T-cell (primary cell): ENCODE measurements around the gene PDCD4. TPM values are rescaled to one million over a fixed set of nuclear protein-coding genes. Genes with fewer than 3 reads are reported as not detected.

Experiments used
- ATAC-seq, 4 experiments: fragments of 200-7000 bp in 3 of 4; fragments of 150-1000 bp in 1 of 4; cut with Tn5 transposase; replicated peaks in 1 of 4; 1 replicate in 3 of 4; 2 replicates in 1 of 4; pipeline ENCODE4 v1.10.0; 2021; ENCODE audit warnings: moderate library complexity in 3 of 4, mild to moderate bottlenecking in 2 of 4, moderate number of reproducible peaks in 1 of 4
- CTCF ChIA-PET, 2 donors: fragments of 300-600 bp; sonication (Branson Sonifier 250); formaldehyde crosslinking; loops; one replicate each; lab custom pipeline; 2022; ENCODE audit warnings: antibody characterized with exemption in 2 of 2; lab: Charles Lee
- POLR2A ChIA-PET, 2 donors: fragments of 300-600 bp; sonication (Branson Sonifier 250); formaldehyde crosslinking; loops; one replicate each; lab custom pipeline; 2022; ENCODE audit warnings: antibody characterized with exemption in 2 of 2; lab: Charles Lee
- DNase-seq, 35 experiments: peaks; one replicate each; pipeline versions ENCODE4 v3.0.0 to v3.0.0-alpha.2; 2013 to 2023
- H3K27ac ChIP-seq: one replicate; pipeline ENCODE4 v1.5.1; 2013; ENCODE audit warnings: low read length
- H3K27me3 ChIP-seq, 2 experiments: replicated peaks in 1 of 2; 1 replicate in 1 of 2; 2 replicates in 1 of 2; pipeline versions ENCODE4 v1.6.1 to v1.7.0; 2013; ENCODE audit warnings: low read length in 1 of 2, mixed read lengths in 1 of 2; ENCODE audit not compliant: control insufficient read depth in 2 of 2, insufficient read depth in 2 of 2; ENCODE audit errors: extremely low read depth in 1 of 2
- H3K36me3 ChIP-seq, 2 donors: 1 replicate in 1 of 2; 2 replicates in 1 of 2; pipeline versions ENCODE4 v1.6.1 to v1.7.0; 2013; ENCODE audit warnings: low read length in 1 of 2; ENCODE audit not compliant: control insufficient read depth in 2 of 2, insufficient read depth in 1 of 2; ENCODE audit errors: extremely low read depth in 1 of 2
- H3K4me1 ChIP-seq, 2 experiments: 1 replicate in 1 of 2; 2 replicates in 1 of 2; pipeline versions ENCODE4 v1.6.1 to v1.7.0; 2013; ENCODE audit warnings: low read length in 2 of 2, mixed read lengths in 1 of 2; ENCODE audit not compliant: insufficient read depth in 2 of 2, control insufficient read depth in 1 of 2; ENCODE audit errors: extremely low read depth in 1 of 2
- H3K4me3 ChIP-seq, 2 donors: 1 replicate in 1 of 2; 2 replicates in 1 of 2; pipeline versions ENCODE4 v1.5.1 to v1.7.0; 2013; ENCODE audit warnings: mild to moderate bottlenecking in 2 of 2, low read length in 1 of 2, moderate library complexity in 1 of 2; ENCODE audit not compliant: control insufficient read depth in 1 of 2; ENCODE audit errors: extremely low read depth in 1 of 2
- H3K9me3 ChIP-seq: 2 replicates; pipeline ENCODE4 v1.7.0; 2013
- H3K27ac Mint-ChIP-seq, 2 donors: one replicate each; pipeline ENCODE4 v1.8.0; 2020 to 2021; ENCODE audit warnings: mild to moderate bottlenecking in 2 of 2, mixed read lengths in 2 of 2
- H3K27me3 Mint-ChIP-seq, 2 donors: one replicate each; pipeline ENCODE4 v1.8.0; 2021 to 2022; ENCODE audit warnings: mixed read lengths in 2 of 2
- H3K36me3 Mint-ChIP-seq: one replicate; pipeline ENCODE4 v1.8.0; 2021; ENCODE audit warnings: mixed read lengths
- H3K4me1 Mint-ChIP-seq, 3 donors: one replicate each; pipeline ENCODE4 v1.8.0; 2020 to 2022; ENCODE audit warnings: mixed read lengths in 3 of 3, mild to moderate bottlenecking in 1 of 3
- H3K4me3 Mint-ChIP-seq, 3 donors: one replicate each; pipeline ENCODE4 v1.8.0; 2020 to 2022; ENCODE audit warnings: mild to moderate bottlenecking in 3 of 3, mixed read lengths in 3 of 3, moderate library complexity in 3 of 3
- H3K9me3 Mint-ChIP-seq, 3 donors: one replicate each; pipeline ENCODE4 v1.8.0; 2020 to 2022; ENCODE audit warnings: mixed read lengths in 3 of 3
- WGBS: methylation state at CpG from one replicate; pipeline ENCODE4 v1.1.5; 2013; ENCODE audit warnings: missing lambda C conversion rate; ENCODE audit not compliant: insufficient coverage; 5-methylcytosine and 5-hydroxymethylcytosine counted together
- total RNA-seq, 35 experiments: library from RNA in 6 of 35; stranded (reverse) in 6 of 35; fragments of 120-200 nt in 1 of 35; gene quantifications; one replicate each; pipeline versions ENCODE4 v1.2.1 to v1.2.4 and lab custom pipeline; 2013 to 2026

Gene PDCD4
- total RNA-seq, 5 donors from 2014 or later (not counting 1 experiment from before 2014, with no cell fraction given), result 239 to 335 (median 309) TPM

DNA sequence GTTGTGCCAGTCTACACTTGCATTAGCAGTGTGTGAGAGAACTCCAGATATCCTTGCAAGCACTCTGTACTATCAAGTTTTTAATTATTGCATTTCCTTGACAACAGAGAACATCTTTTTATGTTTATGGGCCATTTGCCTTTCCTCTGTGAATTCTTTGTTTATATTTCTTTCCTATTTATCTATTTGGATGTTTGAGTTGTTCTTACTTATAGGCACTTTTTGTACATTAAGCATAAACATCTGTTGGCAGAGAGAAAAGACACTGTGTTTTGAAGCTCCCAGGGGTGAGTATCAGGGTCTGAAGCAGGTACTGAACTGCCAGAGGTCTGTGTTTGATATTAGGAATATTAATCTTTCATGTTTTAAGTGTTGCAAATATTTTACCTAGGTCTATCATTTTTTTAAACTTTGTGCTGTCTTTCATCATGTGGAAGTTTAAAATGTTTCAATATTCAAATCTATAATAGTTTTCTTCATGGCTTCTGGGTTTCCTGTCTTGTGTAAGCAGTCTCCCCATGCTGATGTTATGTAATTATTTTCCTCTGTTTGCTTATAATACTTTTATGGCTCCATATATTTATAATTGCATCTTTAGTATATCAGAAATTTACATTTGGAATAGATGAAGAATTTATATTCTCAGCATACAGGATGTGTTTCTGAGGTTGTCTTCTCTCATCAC is 17.7 kb upstream of the PDCD4 start:
- Mint-ChIP-seq H3K4me3 (peak overlapping the region in 2 of 3 donors; percentile 5 to 63), H3K9me3 (peaks cover 0 to 4% (median 0%) of the 10 kb centered on the region in 3 donors), H3K36me3 (no peaks in the 10 kb centered on the region), H3K27ac (peak overlapping the region; percentile 67 to 80), H3K4me1 (peaks cover 87 to 89% (median 88%) of the 10 kb centered on the region in 3 donors), H3K27me3 (no peaks in the 10 kb centered on the region)
- H3K36me3 ChIP-seq, result no peaks in the 10 kb centered on the region
- no peaks in the 10 kb centered on the region for H3K27me3 ChIP-seq
- no peak for DNase-seq
- POLR2A ChIA-PET, result no interaction called here
- H3K4me3 ChIP-seq, result no peak overlapping the region
- CTCF ChIA-PET, result interaction anchor here (0.6 to 1.2 kb wide), 2 partner anchors 43 to 99 kb away, joined by 3 to 5 read pairs; no protein-coding TSS in a partner anchor
- peaks cover 54 to 69% of the 10 kb centered on the region in 2 experiments for H3K4me1 ChIP-seq
- ATAC-seq, result no peak
- no peaks in the 10 kb centered on the region for H3K9me3 ChIP-seq
- no peak overlapping the region for H3K27ac ChIP-seq

DNA sequence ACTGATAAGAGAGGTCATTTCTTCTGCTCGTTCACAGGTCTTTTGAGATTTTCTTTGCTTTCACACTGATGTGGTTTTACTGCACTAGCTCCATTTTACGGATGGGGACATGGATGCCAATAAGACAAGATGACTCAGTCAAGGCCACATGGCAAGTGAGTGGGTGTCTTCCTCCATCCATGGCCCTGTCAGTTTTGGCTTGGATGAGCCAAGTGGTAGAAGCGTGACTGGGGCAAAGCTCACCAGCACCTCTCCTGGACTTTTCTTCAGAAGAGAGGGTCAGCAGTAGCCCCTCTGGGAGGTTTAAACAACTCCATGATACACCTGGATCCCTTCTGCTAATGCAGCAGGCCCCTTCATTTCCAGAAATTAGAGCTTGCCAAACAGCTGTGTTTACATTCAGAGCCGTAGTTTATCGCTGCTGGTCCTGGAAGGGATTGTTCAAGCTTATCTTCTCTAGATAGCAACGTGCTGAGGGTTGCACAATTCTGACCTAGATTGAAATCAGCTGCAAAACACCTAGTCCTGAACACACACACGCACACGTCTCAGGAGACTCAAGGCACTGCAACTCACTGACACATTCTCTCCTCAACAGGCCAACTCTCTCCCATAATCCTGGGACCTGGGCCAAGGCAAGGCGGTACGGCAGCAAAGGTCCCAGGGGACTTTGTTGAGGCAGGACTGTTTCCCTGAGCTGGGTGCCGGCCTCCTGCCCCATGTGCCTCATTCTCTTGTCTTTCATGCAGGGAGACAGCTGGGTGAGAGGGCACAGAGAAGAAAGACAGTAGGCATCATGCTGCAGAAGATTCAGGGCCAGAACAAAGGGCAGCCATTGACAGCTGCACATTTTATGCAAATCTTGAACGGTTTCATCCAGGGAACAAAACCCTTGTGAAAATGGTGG is 14.2 kb upstream of the PDCD4 start:
- peak in 5 of 35 experiments; percentile 22 to 60 (median 40) for DNase-seq
- POLR2A ChIA-PET, result interaction anchor here (0.6 to 2.4 kb wide), 12 partner anchors 10 to 271 kb away, joined by 3 to 11 read pairs (median 3); partner anchors contain the start of gene PDCD4 (in 1 of the 2)
- Mint-ChIP-seq H3K27me3 (no peaks in the 10 kb centered on the region), H3K27ac (peak overlapping the region; percentile 96), H3K36me3 (no peaks in the 10 kb centered on the region), H3K4me1 (peaks cover 87 to 92% (median 91%) of the 10 kb centered on the region in 3 donors), H3K4me3 (peak overlapping the region; percentile 6 to 72 (median 29)), H3K9me3 (no peaks in the 10 kb centered on the region)
- no peaks in the 10 kb centered on the region for H3K9me3 ChIP-seq
- 36% methylated on average over 8 of the region's 12 CpGs for WGBS
- no peaks in the 10 kb centered on the region for H3K36me3 ChIP-seq
- peaks cover 67 to 74% of the 10 kb centered on the region in 2 experiments for H3K4me1 ChIP-seq
- no peaks in the 10 kb centered on the region for H3K27me3 ChIP-seq
- CTCF ChIA-PET, result interaction anchor here (0.5 to 2.3 kb wide), 16 partner anchors 11 to 1599 kb away, joined by 3 to 13 read pairs (median 4); partner anchors contain the start of gene PDCD4 (in 1 of the 2)
- H3K27ac ChIP-seq, result peak overlapping the region; percentile 96
- no peak overlapping the region for H3K4me3 ChIP-seq
- ATAC-seq, result peak; percentile 13 to 61 (median 37)

DNA sequence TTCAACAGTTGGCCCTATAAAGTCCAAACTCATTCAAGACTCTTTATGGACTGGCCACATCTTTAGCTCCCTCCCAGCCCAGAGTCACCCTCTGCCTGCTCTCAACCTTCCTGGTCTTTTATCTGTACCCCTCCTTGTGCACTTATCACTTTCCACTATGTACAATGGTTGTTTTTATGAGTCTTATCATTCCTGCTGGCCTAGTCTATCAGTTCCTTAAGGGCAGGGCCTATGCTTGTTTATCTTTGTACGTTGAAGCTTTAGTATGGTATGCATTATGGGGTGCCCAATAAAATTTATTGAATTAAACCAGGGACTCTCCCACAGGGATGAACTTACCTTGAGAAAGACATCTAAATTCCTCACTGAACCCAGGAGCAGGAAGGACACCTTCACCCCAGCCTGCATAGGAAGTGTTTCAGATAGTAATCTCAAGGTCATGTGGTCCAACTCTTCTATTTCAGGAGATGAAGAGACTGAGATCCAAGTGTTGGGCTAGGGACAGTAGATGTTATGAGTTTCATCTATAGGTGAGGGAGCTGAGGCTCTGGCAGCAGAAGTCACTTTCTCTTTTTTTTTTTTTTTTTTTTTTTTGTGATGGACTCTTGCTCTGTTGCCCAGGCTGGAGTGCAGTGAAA is 13.3 kb upstream of the PDCD4 start:
- ATAC-seq, result no peak
- WGBS, result no CpG with 5 or more reads among the region's 1 CpG
- ChIA-PET CTCF (interaction anchor here (0.6 to 2.3 kb wide), 5 partner anchors 18 to 112 kb away, joined by 3 to 12 read pairs (median 3); no protein-coding TSS in a partner anchor), POLR2A (interaction anchor here (0.5 to 2.4 kb wide), 5 partner anchors 13 to 100 kb away, joined by 3 to 11 read pairs (median 3); partner anchors contain the start of gene PDCD4 (in 2 of the 2))
- H3K9me3 Mint-ChIP-seq, result no peaks in the 10 kb centered on the region
- no peaks in the 10 kb centered on the region for H3K27me3 Mint-ChIP-seq
- no peaks in the 10 kb centered on the region for H3K9me3 ChIP-seq
- peak in 1 of 35 experiments; percentile 52 for DNase-seq
- peak overlapping the region; percentile 96 for H3K27ac ChIP-seq
- H3K4me1 ChIP-seq, result peaks cover 70 to 73% of the 10 kb centered on the region in 2 experiments
- no peak overlapping the region for H3K4me3 ChIP-seq
- peak overlapping the region; percentile 96 for H3K27ac Mint-ChIP-seq
- H3K27me3 ChIP-seq, result no peaks in the 10 kb centered on the region
- no peaks in the 10 kb centered on the region for H3K36me3 ChIP-seq
- H3K36me3 Mint-ChIP-seq, result no peaks in the 10 kb centered on the region
- H3K4me1 Mint-ChIP-seq, result peaks cover 87 to 92% (median 91%) of the 10 kb centered on the region in 3 donors
- H3K4me3 Mint-ChIP-seq, result peak overlapping the region; percentile 10 to 72 (median 25)

DNA sequence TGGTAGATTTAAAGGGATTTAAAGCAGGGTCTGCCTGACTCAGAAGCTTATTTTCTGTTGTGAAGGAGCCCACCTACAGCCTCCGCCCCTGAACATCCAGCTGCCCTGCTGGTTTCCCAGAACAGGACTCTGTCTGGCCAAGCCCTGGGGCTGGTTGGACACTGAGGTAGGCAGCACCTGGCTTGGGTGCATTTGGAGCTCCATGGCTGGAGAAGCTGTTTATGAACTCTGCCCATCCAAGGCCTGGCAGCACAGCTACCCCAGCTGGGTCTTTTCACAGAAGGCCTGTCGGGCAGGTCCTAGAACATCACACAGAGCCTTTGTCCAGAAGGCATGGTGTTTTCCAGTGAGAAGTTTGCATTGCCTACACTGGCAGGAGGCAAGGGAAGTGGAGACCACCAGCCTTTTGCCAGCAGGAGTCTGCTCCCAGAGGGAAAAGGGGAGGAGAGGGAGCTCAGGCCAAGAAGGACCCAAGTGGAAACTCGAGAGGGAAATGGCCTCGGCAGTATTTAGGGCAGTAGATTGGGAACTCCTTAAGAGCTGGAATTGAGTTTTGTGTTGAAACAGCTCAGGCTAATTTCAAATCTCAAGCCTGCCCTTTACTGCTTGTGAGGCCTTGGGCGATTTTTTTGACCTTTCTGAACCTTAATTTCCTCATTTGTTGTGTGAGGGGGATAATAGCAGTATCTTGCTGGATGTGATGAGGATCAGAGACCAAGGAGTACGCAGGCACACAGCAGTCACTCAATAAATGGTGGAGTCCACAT is 12.3 kb upstream of the PDCD4 start:
- CTCF ChIA-PET, result interaction anchor here (0.6 to 2.3 kb wide), 5 partner anchors 8 to 105 kb away, joined by 3 to 12 read pairs (median 3); no protein-coding TSS in a partner anchor
- no peak for ATAC-seq
- H3K27ac ChIP-seq, result peak overlapping the region; percentile 96

DNA sequence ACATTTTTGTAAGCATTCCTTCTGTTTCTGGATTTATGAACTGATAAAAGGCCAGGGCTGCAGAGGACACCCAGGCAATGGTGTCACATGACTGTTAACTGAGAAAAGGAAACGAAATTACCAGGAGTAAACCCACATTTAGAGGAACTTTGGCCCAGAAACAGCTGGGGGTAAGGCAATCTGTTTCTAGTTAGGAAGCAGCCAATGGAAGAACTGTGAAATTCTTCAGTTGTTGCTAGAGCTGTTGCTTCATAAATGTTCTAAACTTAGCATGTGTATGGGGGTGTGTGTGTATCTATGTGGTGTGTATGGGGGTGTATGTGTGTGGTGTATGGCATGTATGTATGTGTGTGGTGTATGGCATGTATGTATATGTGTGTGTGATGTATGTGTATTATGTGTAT is 11.8 kb upstream of the PDCD4 start:
- peaks cover 87 to 92% (median 91%) of the 10 kb centered on the region in 3 donors for H3K4me1 Mint-ChIP-seq
- DNase-seq (no peak), ATAC-seq (no peak)
- peak overlapping the region; percentile 96 for H3K27ac ChIP-seq
- peak overlapping the region in 2 of 3 donors; percentile 3 to 72 for H3K4me3 Mint-ChIP-seq
- no peak overlapping the region for H3K4me3 ChIP-seq
- no peaks in the 10 kb centered on the region for H3K36me3 ChIP-seq
- ChIA-PET CTCF (interaction anchor here (0.7 to 1.0 kb wide), 4 partner anchors 8 to 34 kb away, joined by 3 to 5 read pairs (median 3); partner anchors contain the start of gene PDCD4 (in 1 of the 2)), POLR2A (interaction anchor here (0.6 to 3.2 kb wide), 7 partner anchors 8 to 22 kb away, joined by 3 to 20 read pairs (median 4); partner anchors contain the start of gene PDCD4 (in 1 of the 2))
- peak overlapping the region; percentile 96 for H3K27ac Mint-ChIP-seq
- H3K27me3 Mint-ChIP-seq, result no peaks in the 10 kb centered on the region
- 0% methylated on average over 1 of the region's 1 CpG for WGBS
- H3K27me3 ChIP-seq, result no peaks in the 10 kb centered on the region
- no peaks in the 10 kb centered on the region for H3K9me3 ChIP-seq
- H3K36me3 Mint-ChIP-seq, result no peaks in the 10 kb centered on the region
- H3K9me3 Mint-ChIP-seq, result no peaks in the 10 kb centered on the region
- H3K4me1 ChIP-seq, result peaks cover 75 to 81% of the 10 kb centered on the region in 2 experiments

More for the DNA sequence above, 12.3 kb upstream of the PDCD4 start:
- DNase-seq, result no peak
- Mint-ChIP-seq H3K4me1 (peaks cover 87 to 92% (median 91%) of the 10 kb centered on the region in 3 donors), H3K36me3 (no peaks in the 10 kb centered on the region), H3K27ac (peak overlapping the region; percentile 96), H3K9me3 (no peaks in the 10 kb centered on the region), H3K4me3 (peak overlapping the region in 1 of 3 donors; percentile 72), H3K27me3 (no peaks in the 10 kb centered on the region)
- whole genome bisulfite sequencing, result 96% methylated on average over 4 of the region's 6 CpGs
- POLR2A ChIA-PET, result interaction anchor here in 1 of 2 donors (0.6 to 2.4 kb wide), 5 partner anchors 9 to 21 kb away, joined by 3 to 11 read pairs (median 4); partner anchors contain the start of gene PDCD4
- Histone ChIP-seq H3K36me3 (no peaks in the 10 kb centered on the region), H3K4me1 (peaks cover 72 to 82% of the 10 kb centered on the region in 2 experiments), H3K27me3 (no peaks in the 10 kb centered on the region), H3K9me3 (no peaks in the 10 kb centered on the region), H3K4me3 (no peak overlapping the region)
